ENCODE measurements around the gene SP140L.
"Not testable (repeated sequence)": the region's sequence is repeated elsewhere in the genome, so short reads cannot be mapped to it uniquely, and the experiment has no call there.

Gene SP140L

GRCh38 chr2:230326453-230327417 lies at the start of gene SP140L:
TSS of gene SP140L (plus strand) at chr2:230327193. CDS start at chr2:230327270, 77 bp downstream.
- peak; percentile 82 for DNase-seq

GRCh38 chr2:230282936-230283335 lies 44.1 kb upstream of the SP140L start:
- no peak for DNase-seq

- DNase-seq: no peak
Observed at GRCh38 chr2:230286048-230286447, 40.9 kb upstream of the SP140L start.

GRCh38 chr2:230289311-230289710 lies 37.7 kb upstream of the SP140L start:
- DNase-seq: not testable (repeated sequence)

- no peak for DNase-seq
Observed at GRCh38 chr2:230295192-230295591, 31.8 kb upstream of the SP140L start.

- no peak for DNase-seq
Observed at GRCh38 chr2:230296917-230297316, 30.1 kb upstream of the SP140L start.

- no peak for DNase-seq
Observed at GRCh38 chr2:230299618-230300017, 27.4 kb upstream of the SP140L start.

- no peak for DNase-seq
Observed at GRCh38 chr2:230305416-230306275, 21.3 kb upstream of the SP140L start.

GRCh38 chr2:230306474-230306873 lies 20.5 kb upstream of the SP140L start:
- no peak for DNase-seq

- DNase-seq: no peak
Observed at GRCh38 chr2:230307485-230307884, 19.5 kb upstream of the SP140L start.

- no peak for DNase-seq
Observed at GRCh38 chr2:230308402-230309000, 18.5 kb upstream of the SP140L start.

- not testable (repeated sequence) for DNase-seq
Observed at GRCh38 chr2:230310792-230311191, 16.2 kb upstream of the SP140L start.

- not testable (repeated sequence) for DNase-seq
Observed at GRCh38 chr2:230311634-230312033, 15.4 kb upstream of the SP140L start.

- DNase-seq: no peak
Observed at GRCh38 chr2:230312638-230313037, 14.4 kb upstream of the SP140L start.

- DNase-seq: no peak
Observed at GRCh38 chr2:230317366-230317765, 9.6 kb upstream of the SP140L start.

- no peak for DNase-seq
Observed at GRCh38 chr2:230318190-230319121, 8.5 kb upstream of the SP140L start.

- DNase-seq: peak; percentile 62
Observed at GRCh38 chr2:230319211-230319862, 7.7 kb upstream of the SP140L start.

GRCh38 chr2:230321031-230321430 lies 6.0 kb upstream of the SP140L start:
- no peak for DNase-seq

- DNase-seq: no peak
Observed at GRCh38 chr2:230322561-230323384, 4.2 kb upstream of the SP140L start.

- no peak for DNase-seq
Observed at GRCh38 chr2:230323385-230324106, 3.4 kb upstream of the SP140L start.
